Raji (cell line): Measurements from ENCODE around the gene MPP4.

Experiments used
- POLR2A ChIP-seq: IDR thresholded peaks from 2 replicates; pipeline ENCODE4 v1.6.1; 2011; ENCODE audit warnings: low read depth, low read length, control low read depth; ENCODE audit not compliant: insufficient read depth

MPP4 gene

GRCh38 chr2:201618744-201619662 is 79.4 kb downstream of the MPP4 start:
- TF ChIP-seq POLR2A, result no peak

- no peak for TF ChIP-seq POLR2A
Measured at GRCh38 chr2:201608021-201608420, 90.4 kb downstream of the MPP4 start.

GRCh38 chr2:201607568-201607967 is 90.9 kb downstream of the MPP4 start:
- TF ChIP-seq POLR2A, result no peak

- TF ChIP-seq POLR2A, result no peak
Measured at GRCh38 chr2:201600906-201601305, 97.5 kb downstream of the MPP4 start.

- TF ChIP-seq POLR2A, result no peak
Measured at GRCh38 chr2:201597397-201597796, 101.0 kb downstream of the MPP4 start.
